H9 (cell line): ENCODE data around the gene GABBR2. TPM values are rescaled to one million over a fixed set of nuclear protein-coding genes. Genes with fewer than 3 reads are reported as not detected.

Experiments
- DNase-seq: peaks from one replicate; pipeline ENCODE4 v3.0.0-alpha.2; 2017
- H2AFZ ChIP-seq: one replicate; pipeline ENCODE4 v1.6.1; 2013; ENCODE audit warnings: mild to moderate bottlenecking, low read length, control low read depth, moderate library complexity
- H2AK5ac ChIP-seq: 2 replicates; pipeline ENCODE4 v1.6.1; 2013; ENCODE audit warnings: low read length, control low read depth, mixed read lengths; ENCODE audit not compliant: insufficient read length
- H2BK120ac ChIP-seq: one replicate; pipeline ENCODE4 v1.6.1; 2013; ENCODE audit warnings: low read depth, mild to moderate bottlenecking, low read length, control low read depth, inconsistent platforms; ENCODE audit not compliant: poor library complexity, severe bottlenecking
- H2BK12ac ChIP-seq: 2 replicates; pipeline ENCODE4 v1.6.1; 2013; ENCODE audit warnings: low read length, control low read depth, mixed read lengths, low read depth; ENCODE audit not compliant: insufficient read length
- H2BK15ac ChIP-seq: 2 replicates; pipeline ENCODE4 v1.6.1; 2013; ENCODE audit warnings: low read depth, low read length, control low read depth
- H2BK20ac ChIP-seq: one replicate; pipeline ENCODE4 v1.6.1; 2013; ENCODE audit warnings: low read depth, mild to moderate bottlenecking, low read length, control low read depth, inconsistent platforms; ENCODE audit not compliant: poor library complexity, severe bottlenecking
- H2BK5ac ChIP-seq: 2 replicates; pipeline ENCODE4 v1.6.1; 2013; ENCODE audit warnings: low read length, control low read depth, mixed read lengths; ENCODE audit not compliant: insufficient read length
- H3K14ac ChIP-seq: 2 replicates; pipeline ENCODE4 v1.6.1; 2013; ENCODE audit warnings: low read length, control low read depth; ENCODE audit not compliant: insufficient read depth
- H3K18ac ChIP-seq: 2 replicates; pipeline ENCODE4 v1.6.1; 2013; ENCODE audit warnings: low read depth, mild to moderate bottlenecking, mixed read lengths, low read length, control low read depth; ENCODE audit not compliant: insufficient read length
- H3K23ac ChIP-seq: 2 replicates; pipeline ENCODE4 v1.6.1; 2013; ENCODE audit warnings: low read length, control low read depth, mixed read lengths, low read depth; ENCODE audit not compliant: insufficient read length
- H3K23me2 ChIP-seq: 2 replicates; pipeline ENCODE4 v1.6.1; 2013; ENCODE audit warnings: low read depth, mild to moderate bottlenecking, mixed read lengths, low read length, control low read depth; ENCODE audit not compliant: insufficient read length, poor library complexity, severe bottlenecking
- H3K27ac ChIP-seq: 2 replicates; pipeline ENCODE4 v1.5.1; 2013; ENCODE audit warnings: low read length, control low read depth, mixed read lengths, low read depth; ENCODE audit not compliant: insufficient read length
- H3K27me3 ChIP-seq: 2 replicates; pipeline ENCODE4 v1.6.1; 2013; ENCODE audit warnings: low read length, control low read depth, inconsistent platforms; ENCODE audit not compliant: insufficient read depth
- H3K4ac ChIP-seq: 2 replicates; pipeline ENCODE4 v1.6.1; 2013; ENCODE audit warnings: low read depth, mild to moderate bottlenecking, control low read depth, inconsistent platforms, low read length, moderate library complexity
- H3K4me1 ChIP-seq: 2 replicates; pipeline ENCODE4 v1.6.1; 2013; ENCODE audit warnings: low read length, control low read depth, inconsistent platforms; ENCODE audit not compliant: insufficient read depth
- H3K4me2 ChIP-seq: 2 replicates; pipeline ENCODE4 v1.6.1; 2013; ENCODE audit warnings: low read length, control low read depth, mixed read lengths; ENCODE audit not compliant: insufficient read length, insufficient read depth
- H3K56ac ChIP-seq: 2 replicates; pipeline ENCODE4 v1.6.1; 2013; ENCODE audit warnings: low read depth, mild to moderate bottlenecking, mixed read lengths, low read length, control low read depth; ENCODE audit not compliant: insufficient read length
- H3K79me1 ChIP-seq: 2 replicates; pipeline ENCODE4 v1.6.1; 2013; ENCODE audit warnings: low read depth, mild to moderate bottlenecking, moderate library complexity, low read length, control low read depth, inconsistent platforms; ENCODE audit not compliant: insufficient read depth, poor library complexity, severe bottlenecking
- H3K79me2 ChIP-seq: 2 replicates; pipeline ENCODE4 v1.6.1; 2013; ENCODE audit warnings: low read length, control low read depth, inconsistent platforms; ENCODE audit not compliant: insufficient read depth
- H3K9ac ChIP-seq: 2 replicates; pipeline ENCODE4 v1.6.1; 2013; ENCODE audit warnings: low read length, control low read depth, mixed read lengths; ENCODE audit not compliant: insufficient read length; ENCODE audit errors: extremely low read depth
- H3K9me3 ChIP-seq: one replicate; pipeline ENCODE4 v1.6.1; 2013; ENCODE audit warnings: low read depth, low read length, inconsistent platforms; ENCODE audit not compliant: control insufficient read depth
- H3T11ph ChIP-seq: one replicate; pipeline ENCODE4 v1.6.1; 2013; ENCODE audit warnings: mild to moderate bottlenecking, low read length, control low read depth, inconsistent platforms
- H4K20me1 ChIP-seq: one replicate; pipeline ENCODE4 v1.6.1; 2013; ENCODE audit not compliant: control insufficient read depth, insufficient read length, insufficient read depth
- H4K5ac ChIP-seq: 2 replicates; pipeline ENCODE4 v1.6.1; 2013; ENCODE audit warnings: low read depth, mild to moderate bottlenecking, mixed read lengths, low read length, control low read depth; ENCODE audit not compliant: insufficient read length
- H4K8ac ChIP-seq: replicated peaks from 2 replicates; pipeline ENCODE4 v1.6.1; 2013; ENCODE audit warnings: low read length, control low read depth, mixed read lengths, low read depth; ENCODE audit not compliant: insufficient read length
- H4K91ac ChIP-seq: 2 replicates; pipeline ENCODE4 v1.6.1; 2013; ENCODE audit warnings: low read depth, mild to moderate bottlenecking, moderate library complexity, mixed read lengths, low read length, control low read depth; ENCODE audit not compliant: insufficient read length
- H3K27ac Mint-ChIP-seq, 3 experiments: 2 replicates in 2 of 3; 3 replicates in 1 of 3; pipeline ENCODE4 v1.8.0; 2020 to 2021; ENCODE audit warnings: mixed read lengths in 3 of 3, mild to moderate bottlenecking in 1 of 3, moderate library complexity in 1 of 3
- H3K27me3 Mint-ChIP-seq: 2 replicates; pipeline ENCODE4 v1.8.0; 2021; ENCODE audit warnings: low read depth, mild to moderate bottlenecking, moderate library complexity, mixed read lengths
- H3K36me3 Mint-ChIP-seq, 3 experiments: 2 replicates in 2 of 3; 3 replicates in 1 of 3; pipeline ENCODE4 v1.8.0; 2020 to 2021; ENCODE audit warnings: low read depth in 3 of 3, mixed read lengths in 3 of 3; ENCODE audit not compliant: insufficient read depth in 1 of 3
- H3K4me1 Mint-ChIP-seq, 2 experiments: 2 replicates each; pipeline ENCODE4 v1.8.0; 2020; ENCODE audit warnings: mixed read lengths in 2 of 2
- H3K4me3 Mint-ChIP-seq, 2 experiments: 2 replicates in 1 of 2; 3 replicates in 1 of 2; pipeline ENCODE4 v1.8.0; 2020 to 2021; ENCODE audit warnings: mild to moderate bottlenecking in 2 of 2, mixed read lengths in 2 of 2, moderate library complexity in 1 of 2
- H3K9me3 Mint-ChIP-seq, 2 experiments: 2 replicates in 1 of 2; 3 replicates in 1 of 2; pipeline ENCODE4 v1.8.0; 2020; ENCODE audit warnings: mild to moderate bottlenecking in 2 of 2, mixed read lengths in 2 of 2, moderate library complexity in 1 of 2
- CTCF ChIP-seq: fragments of 200-600 bp; sonication (generic); conservative IDR thresholded peaks from 3 replicates; pipeline ENCODE4 v1.8.0; 2021; ENCODE audit warnings: antibody characterized with exemption, mild to moderate bottlenecking
- WGBS: extraction: QIAGEN DNeasy Blood & Tissue Kit; methylation state at CpG from one replicate; pipeline ENCODE4 v1.1.7; 2013; ENCODE audit warnings: missing lambda C conversion rate, low lambda C conversion rate, mixed read lengths; ENCODE audit not compliant: insufficient read length; ENCODE audit errors: extremely low coverage; 5-methylcytosine and 5-hydroxymethylcytosine counted together
- total RNA-seq: library from RNA; stranded (reverse); gene quantifications from 2 replicates; pipeline ENCODE4 v1.2.1, GENCODE V29; 2021

GABBR2 gene
- total RNA-seq, 1 experiment from 2014 or later: 0.66 TPM

GRCh38 chr9:98539954-98540353 lies 168.8 kb downstream of the GABBR2 start:
- H3K27ac ChIP-seq: no peak overlapping the region
- no CpG with 5 or more reads among the region's 7 CpGs for WGBS

More at GRCh38 chr9:98539954-98540353, 168.8 kb downstream of the GABBR2 start:
- Histone ChIP-seq H2BK20ac (no peak overlapping the region), H2BK120ac (no peak overlapping the region), H3K23ac (no peak overlapping the region), H2BK15ac (no peak overlapping the region), H3K18ac (no peak overlapping the region), H3K4ac (no peak overlapping the region), H3K79me1 (no peaks in the 10 kb centered on the region), H3K4me1 (no peaks in the 10 kb centered on the region), H4K91ac (no peak overlapping the region), H3K27me3 (no peaks in the 10 kb centered on the region), H3K23me2 (no peaks in the 10 kb centered on the region), H3T11ph (no peak overlapping the region), H3K56ac (no peak overlapping the region), H3K9me3 (no peaks in the 10 kb centered on the region), H4K20me1 (no peaks in the 10 kb centered on the region), H2AK5ac (no peak overlapping the region), H3K4me2 (no peak overlapping the region), H2AFZ (no peak overlapping the region), H3K14ac (no peak overlapping the region), H2BK12ac (no peak overlapping the region), H4K5ac (no peak overlapping the region), H3K79me2 (no peaks in the 10 kb centered on the region), H2BK5ac (no peak overlapping the region), H3K9ac (no peak overlapping the region), H4K8ac (no peak overlapping the region)
- no peaks in the 10 kb centered on the region; a peak in 1 of 7 replicates for H3K36me3 Mint-ChIP-seq
- no peak overlapping the region for H3K4me3 Mint-ChIP-seq
- H3K27ac Mint-ChIP-seq: no peak overlapping the region
- H3K4me1 Mint-ChIP-seq: no peaks in the 10 kb centered on the region
- peaks cover 0 to 12% of the 10 kb centered on the region in 2 experiments; a peak in 3 of 5 replicates for H3K9me3 Mint-ChIP-seq
- no peak for TF ChIP-seq CTCF
- no peak for DNase-seq
- H3K27me3 Mint-ChIP-seq: peaks cover 10% of the 10 kb centered on the region
